Stimulated activated CD8-positive, alpha-beta memory T cell treated with anti-CD3 and anti-CD28 coated beads, Interleukin-4, amount 100 ng/mL, for 4 hours (primary cell): Measurements from ENCODE around the gene CEP72.
"Not testable (repeated sequence)": the region's sequence is repeated elsewhere in the genome, so short reads cannot be mapped to it uniquely, and the experiment has no call there.

Experiments
- DNase-seq, 2 donors: peaks; one replicate each; pipeline ENCODE4 v3.0.0-alpha.2; 2020; ENCODE audit warnings: low read depth in 2 of 2, low spot score in 1 of 2

Gene CEP72

DNA sequence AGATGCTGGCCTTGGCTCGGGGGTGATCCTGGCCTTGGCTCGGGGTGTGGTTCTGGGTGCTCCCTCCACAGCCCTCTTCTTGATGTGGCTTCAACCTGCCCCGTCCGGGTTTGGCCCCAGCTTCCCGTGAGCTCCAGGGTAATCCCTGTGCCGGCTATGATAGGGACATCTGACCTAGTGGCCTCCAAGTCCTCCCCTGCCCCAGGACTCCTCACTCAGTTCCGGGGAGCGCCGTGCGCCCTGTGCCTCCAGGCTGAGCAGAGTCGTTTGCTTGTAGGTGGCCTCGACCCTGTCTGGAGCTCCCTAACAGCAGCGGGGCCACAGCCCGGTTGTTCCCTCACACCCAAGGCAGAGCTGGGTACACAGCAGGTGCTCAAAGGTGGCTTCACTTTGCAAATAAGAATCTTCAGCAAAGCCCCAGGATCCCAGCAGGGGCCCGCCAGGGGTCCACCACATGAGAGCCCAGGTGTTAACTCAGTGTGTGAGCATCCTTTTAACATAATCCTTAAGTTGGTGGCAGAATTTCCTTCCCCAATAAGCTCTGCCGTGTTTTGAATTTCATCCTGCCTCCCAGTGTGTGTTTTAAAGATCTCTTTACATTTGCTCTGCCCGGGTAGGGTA lies 32.3 kb upstream of the CEP72 start:
- no peak for DNase-seq

DNA sequence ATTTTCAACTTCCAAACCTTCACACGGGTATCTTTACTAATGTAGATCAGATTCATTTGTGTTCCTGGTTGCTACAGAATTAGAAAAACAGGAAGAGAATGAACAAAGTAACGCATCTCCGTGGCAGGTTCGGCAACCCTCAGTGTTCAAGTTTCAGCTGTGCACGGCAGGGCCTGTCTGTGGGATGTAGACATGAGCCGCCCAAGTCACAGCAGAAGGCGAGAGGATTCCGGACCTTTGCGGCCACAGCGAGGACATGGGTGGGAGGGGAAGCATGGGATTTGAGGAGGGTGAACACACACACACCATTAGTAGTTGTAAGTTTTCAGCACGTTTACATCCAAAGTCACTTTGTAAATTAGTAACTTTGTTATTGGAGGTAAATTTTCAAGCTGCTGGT lies 31.7 kb upstream of the CEP72 start:
- DNase-seq, result no peak

DNA sequence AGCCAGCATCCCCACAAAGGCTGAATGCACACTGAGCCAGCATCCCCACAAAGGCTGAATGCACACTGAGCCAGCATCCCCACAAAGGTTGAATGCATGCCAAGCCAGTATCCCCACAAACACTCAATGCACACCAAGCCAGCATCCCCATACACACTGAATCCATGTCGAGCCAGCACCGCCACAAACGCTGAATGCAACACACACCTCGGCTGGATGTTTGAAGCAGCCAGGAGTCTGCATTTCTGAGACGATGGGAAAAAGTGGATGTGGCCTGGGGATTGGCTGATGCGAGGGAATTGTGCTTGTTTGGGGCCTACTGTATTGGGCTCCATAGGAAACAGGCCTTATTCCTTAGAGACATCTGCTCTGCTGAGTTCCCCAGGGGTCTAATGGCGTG lies 30.9 kb upstream of the CEP72 start:
- DNase-seq, result no peak

DNA sequence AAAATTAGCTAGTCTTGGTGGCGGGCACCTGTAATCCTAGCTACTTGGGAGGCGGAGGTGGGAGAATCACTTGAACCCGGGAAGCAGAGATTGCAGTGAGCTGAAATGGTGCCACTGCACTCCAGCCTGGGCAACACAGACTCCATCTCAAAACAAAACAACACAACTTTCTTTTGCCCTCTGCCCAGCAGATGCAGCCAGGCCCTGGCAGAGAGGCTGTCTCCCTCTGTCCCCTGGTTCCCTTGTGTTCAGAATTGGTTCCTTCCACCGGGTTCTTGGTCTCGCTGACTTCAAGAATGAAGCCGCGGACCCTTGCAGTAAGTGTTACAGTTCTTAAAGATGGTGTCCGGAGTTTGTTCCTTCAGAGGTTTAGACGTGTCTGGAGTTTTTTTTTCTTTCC lies 30.2 kb upstream of the CEP72 start:
- DNase-seq, result no peak

DNA sequence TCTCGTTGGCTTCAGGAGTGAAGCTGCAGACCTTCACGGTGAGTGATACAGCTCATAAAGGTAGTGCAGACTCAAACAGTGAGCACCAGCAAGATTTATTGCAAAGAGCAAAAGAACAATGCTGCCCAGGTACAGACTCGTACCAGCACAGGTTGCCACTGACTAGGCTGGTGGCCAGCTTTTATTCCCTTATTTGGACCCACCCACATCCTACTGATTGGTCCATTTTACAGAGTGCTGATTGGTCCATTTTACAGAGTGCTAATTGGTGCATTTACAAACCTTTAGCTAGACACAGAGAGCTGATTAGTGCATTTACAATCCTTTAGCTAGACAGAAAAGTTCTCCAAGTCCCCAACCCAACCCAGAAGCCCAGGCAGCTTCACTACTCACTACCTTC lies 29.7 kb upstream of the CEP72 start:
- not testable (repeated sequence) for DNase-seq

DNA sequence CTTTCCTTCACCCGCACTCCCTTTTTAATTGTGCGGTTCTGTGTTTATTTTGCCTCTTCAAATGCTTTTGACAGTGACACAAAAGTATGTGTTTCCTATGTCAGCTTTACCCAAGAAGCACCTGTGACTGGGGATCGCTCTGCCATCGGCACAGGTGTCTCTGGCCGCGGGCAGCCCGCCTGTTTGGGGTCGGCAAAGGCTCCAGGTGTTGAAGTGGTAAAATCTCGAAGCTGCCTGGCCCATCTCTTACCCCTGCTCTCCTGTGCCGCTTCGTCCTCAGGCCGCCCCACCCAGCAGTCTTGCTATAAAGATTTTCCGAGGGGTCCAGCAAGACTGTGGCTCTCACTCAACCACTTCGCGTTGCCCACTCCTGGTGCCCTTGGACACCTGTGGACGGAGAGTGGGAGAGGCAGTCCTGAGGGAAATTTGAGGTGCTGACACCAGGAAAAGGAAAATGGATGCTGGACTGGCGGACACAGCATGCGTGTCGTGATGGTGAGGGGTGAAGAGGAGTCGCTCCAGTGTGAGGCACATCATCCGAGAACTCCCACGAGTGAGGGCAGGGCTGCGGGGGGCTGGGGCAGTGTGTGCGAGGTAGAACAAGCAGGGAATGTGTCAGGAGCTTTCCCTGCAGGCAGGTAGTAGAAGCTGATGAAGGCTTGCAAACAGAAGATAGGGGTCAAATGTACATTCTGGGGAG lies 29.1 kb upstream of the CEP72 start:
- DNase-seq, result no peak

DNA sequence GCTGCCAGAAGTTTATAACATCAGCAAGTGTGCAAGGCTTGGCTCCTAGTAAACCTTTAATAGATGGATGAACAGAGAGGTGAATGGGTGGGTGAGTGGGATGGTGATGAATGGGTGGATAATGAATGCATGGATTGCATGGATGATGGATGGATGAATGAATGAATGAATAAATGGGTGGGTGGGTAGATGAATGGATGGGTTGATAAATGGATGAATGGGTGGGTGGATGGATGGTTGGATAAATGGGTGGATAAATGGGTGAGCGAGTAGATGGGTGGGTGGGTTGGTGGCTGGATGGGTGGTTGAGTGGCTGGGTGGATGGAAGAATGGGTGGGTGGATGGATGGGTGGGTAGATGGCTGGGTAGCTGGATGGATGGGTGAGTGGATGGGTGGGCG lies 28.5 kb upstream of the CEP72 start:
- DNase-seq, result no peak

DNA sequence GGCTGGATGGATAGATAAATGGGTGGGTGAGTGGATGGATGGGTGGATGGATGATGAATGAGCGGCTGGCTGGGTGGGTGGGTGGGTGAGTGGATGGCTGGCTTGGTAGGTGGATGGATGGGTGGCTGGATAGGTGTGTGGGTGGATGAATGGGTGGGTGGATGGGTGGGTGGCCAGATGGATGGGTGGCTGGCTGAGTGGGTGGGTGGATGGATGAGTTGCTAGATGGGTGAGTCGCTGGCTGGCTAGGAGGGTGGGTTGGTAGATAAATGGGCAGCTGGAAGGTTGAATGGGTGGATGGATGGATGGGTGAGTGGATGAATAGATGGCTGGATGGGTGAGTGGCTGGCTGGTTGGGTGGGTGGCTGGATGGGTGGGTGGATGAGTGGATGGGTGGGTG lies 27.9 kb upstream of the CEP72 start:
- DNase-seq, result no peak

DNA sequence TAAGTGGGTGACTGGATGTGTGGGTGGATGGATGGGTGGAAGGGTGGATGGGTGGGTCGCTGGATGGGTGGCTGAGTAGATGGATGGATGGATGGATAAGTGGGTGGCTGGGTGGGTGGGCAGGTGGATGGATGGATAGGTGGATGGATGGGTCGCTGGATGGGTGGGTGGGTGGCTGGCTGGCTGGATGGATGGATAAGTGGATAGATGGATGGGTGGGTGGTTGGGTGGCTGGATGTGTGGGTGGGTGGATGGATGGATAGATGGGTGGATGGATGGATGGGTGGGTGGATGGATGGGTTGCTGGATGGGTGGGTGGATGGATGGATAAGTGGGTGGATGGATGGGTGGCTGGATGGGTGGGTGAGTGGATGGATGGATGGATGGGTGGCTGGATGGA lies 27.3 kb upstream of the CEP72 start:
- no peak for DNase-seq

DNA sequence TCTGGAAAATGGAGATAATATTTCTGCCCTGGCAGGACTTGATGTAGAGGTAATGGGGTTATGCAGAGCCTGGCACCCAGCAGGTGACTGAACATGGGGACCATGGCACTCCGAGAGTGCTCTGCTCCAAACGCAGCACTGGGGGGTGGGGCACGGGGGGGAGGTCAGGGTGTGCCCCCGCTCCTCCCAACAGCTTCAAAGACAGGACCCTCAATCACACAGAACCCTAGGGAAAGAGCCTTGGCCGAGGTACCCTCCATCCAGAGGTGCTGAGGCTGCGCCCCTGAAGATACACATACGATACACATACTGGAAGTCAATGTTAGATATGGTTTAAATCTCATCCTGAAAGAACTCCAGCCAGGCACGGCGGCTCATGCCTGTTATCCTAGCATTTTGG lies 26.6 kb upstream of the CEP72 start:
- DNase-seq, result no peak

DNA sequence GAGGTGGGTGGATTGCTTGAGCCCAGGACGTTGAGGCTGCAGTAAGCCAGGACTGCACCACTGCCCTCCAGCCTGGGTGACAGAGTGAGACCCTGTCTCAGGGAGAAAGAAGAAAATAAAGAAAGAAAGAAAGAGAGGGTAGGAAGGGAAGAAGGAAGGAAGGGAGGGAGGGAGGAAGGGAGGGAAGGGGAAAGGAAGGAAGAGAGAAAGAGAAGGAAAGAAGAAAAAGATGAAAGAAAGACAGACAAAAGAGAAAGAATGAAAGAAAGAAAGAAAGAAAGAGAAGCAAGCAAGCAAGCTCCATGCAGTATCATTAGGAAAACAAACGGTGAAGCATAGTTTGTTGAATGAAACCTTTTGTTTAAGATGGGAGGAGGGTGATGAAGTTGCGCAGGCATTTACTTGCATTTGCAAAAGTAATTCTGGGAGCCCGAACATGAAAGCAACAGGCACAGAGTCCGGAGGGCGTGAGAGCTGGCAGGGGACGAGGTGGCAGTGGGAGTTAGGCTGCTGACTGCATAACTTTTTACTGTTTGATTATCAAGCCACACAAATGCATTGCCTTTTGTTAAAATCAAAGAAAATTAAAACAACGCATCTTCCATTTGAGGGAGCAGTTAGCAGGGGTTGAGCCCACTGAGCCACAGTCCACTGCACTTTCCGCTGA lies 26.0 kb upstream of the CEP72 start:
- DNase-seq, result no peak

DNA sequence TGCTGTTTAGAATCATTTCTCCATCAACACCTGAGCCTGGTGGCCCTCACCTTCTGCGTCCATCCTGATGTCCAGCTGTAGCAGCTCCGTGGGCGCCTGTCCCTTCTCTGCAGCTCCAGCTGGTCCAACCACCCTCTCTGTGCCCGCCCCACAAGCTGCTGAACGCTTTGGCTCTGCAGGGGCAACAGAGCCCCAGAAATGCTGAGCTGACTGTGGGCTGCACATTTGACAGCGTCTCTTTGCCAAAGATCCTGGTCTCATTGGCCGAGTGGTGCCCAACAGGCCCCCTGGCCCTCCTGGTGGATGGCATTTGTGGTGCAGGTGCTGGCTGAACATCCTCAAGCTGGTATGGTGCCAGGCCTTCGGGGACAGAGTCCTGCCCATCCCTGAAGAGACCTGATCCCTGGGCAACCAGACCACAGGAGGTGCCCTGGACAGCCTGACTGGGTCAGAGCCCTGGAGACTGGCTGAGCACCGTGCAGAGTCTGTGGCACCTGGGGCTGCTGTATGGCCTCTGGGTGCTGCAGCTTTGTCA lies 25.3 kb upstream of the CEP72 start:
- DNase-seq, result no peak

DNA sequence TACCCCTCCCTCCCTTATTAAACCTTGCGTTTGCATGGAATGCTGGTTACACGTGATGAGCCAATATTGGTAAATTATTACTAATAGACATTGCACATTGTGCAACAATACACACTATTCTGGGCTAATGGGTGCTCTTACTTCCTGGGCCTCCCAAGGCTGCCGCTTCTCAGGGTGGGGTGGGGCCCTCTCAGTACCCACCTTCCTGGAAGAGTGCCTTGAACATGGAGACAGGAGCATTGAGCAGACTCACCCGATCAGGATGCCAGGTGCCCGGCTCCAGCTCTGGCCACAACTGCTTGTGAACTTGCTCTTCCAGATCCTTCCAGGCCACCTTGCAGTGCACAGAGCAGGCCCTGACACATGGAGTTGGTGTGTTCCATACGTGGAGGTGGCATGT lies 24.7 kb upstream of the CEP72 start:
- no peak for DNase-seq

DNA sequence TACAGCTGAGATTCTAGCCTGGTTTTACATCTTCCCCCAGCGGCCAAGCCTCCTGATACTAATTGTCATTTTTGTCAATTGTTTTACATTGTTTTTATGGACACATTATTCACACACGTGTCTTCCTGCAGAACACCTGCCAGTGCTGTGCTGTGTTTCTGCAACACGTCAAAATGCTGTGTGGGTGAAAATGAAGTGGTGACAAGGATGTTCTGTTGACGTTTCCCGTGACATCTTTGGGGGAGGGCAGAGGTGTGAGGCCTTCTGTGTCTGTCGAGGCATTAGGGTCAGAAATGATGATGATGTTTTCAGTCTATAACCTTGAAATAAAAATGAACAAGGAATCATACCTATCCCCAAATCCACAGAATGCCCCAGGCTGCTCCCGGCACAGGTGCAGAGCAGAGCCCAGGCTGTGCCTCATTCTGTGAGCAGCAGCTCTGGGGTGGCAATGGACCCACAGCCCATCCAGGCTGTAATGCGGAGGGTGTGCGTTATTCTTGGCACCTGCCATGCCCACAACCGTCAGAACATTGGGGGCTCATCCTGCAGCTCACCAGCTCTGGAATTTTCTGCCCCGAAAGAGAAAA lies 23.6 kb upstream of the CEP72 start:
- no peak for DNase-seq

DNA sequence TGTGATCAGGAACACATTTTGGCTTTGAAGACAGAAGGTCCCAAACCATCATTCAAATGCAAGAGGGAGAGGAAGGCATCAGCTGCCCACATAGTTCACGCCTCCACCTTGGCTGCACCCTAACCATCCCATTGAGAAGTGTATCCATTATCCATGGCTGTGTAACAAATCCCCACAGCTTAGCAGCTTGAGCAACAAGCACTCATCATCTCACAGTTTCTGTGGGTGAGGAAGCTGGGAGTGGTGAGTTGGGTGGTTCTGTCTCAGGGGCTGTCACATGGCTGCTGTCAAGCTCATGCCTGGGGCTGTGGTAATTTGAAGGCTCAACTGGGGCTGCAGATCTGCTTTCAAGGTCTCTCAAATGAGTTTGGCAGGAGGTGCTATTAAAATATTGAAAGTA lies 23.0 kb upstream of the CEP72 start:
- DNase-seq, result no peak

DNA sequence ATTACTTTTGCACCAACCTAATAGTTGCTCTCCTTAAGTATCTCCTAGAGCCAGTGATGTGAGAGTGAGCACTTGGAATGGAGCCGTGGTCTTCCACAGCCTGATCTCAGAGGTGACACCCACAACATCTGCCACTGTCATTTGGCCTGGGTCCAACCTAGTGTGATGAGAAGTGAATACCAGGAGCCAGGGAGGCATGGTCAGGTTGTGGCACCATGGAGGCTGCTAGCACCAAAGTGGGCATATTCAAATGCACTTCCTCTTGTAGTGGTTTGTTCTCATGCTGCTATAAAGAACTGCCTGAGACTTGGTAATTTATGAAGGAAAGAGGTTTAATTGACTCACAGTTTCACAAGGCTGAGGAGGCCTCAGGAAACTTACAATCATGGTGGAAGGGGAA lies 22.6 kb upstream of the CEP72 start:
- DNase-seq, result no peak

DNA sequence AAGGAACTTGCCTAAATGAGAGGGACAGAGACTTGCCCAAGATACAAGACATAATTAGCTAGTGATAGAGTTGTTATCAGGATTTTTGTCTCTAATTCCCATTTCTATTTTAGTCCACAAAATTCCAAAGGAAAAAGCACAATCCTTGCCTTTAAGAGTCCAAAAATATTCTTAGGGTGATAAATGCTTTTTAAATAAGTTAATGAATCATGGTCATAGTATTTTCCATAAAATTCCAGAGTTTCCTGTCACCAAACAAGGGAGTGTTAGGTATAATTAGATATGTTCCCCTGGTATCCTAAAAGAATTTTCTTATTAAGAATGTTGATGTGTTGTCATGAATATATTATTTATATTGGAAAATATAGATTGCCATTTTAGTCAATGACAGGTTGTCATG lies 21.8 kb upstream of the CEP72 start:
- no peak for DNase-seq

DNA sequence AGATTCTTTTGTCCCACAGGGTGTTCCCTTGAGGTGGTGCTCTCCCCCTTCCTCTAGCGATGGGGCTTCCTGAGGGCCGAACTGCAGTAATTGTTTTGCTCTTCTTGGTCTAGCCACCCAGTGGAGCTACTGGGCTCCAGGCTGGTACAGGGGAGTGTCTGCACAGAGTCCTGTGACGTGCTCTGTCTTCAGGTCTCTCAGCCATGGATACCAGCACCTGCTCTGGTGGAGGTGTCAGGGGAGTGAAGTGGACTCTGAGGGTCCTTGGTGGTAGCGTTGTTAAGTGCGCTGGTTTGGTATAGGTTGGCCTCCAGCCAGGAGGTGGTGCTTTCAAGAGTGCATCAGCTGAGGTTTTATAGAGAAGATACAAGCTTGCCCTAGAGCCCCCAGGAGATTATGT lies 20.4 kb upstream of the CEP72 start:
- DNase-seq, result no peak

DNA sequence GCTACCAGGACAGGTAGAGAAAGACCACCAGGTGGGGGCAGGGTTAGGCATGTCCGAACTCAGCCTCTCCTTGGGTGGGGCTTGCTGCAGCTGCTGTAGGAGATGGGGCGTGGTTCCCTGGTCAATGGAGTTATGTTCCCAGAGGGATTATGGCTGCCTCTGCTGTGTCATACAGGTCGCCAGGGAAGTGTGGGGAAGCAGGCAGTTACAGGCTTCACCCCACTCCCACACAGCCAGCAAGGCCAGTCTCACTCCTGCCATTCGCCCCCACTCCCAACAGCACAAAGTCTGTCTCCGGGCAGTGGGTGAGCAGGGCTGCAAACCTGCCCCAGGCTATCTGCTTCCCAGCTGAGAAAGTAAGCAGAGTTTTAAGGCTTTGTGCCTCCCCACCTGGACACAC lies 20.0 kb upstream of the CEP72 start:
- DNase-seq, result no peak

DNA sequence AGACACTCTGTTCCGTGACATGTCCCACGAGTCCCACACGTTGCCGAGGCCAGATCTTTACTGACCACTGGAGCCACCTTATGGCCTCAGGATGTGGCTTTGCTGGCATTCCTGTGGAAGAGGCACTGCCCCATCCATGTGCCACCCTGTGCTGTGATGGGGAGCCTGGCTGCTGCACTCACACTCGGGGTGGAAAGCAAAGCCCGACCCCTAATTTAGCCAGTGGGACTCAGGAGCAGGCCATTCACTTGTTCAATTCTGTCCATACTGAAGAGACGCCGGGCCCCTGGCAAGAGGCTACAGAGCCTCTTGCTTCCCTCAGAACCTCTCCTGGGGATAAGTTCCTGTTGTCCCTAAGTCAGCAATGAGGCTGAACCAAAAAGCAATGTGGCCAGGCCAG lies 18.6 kb upstream of the CEP72 start:
- no peak for DNase-seq

DNA sequence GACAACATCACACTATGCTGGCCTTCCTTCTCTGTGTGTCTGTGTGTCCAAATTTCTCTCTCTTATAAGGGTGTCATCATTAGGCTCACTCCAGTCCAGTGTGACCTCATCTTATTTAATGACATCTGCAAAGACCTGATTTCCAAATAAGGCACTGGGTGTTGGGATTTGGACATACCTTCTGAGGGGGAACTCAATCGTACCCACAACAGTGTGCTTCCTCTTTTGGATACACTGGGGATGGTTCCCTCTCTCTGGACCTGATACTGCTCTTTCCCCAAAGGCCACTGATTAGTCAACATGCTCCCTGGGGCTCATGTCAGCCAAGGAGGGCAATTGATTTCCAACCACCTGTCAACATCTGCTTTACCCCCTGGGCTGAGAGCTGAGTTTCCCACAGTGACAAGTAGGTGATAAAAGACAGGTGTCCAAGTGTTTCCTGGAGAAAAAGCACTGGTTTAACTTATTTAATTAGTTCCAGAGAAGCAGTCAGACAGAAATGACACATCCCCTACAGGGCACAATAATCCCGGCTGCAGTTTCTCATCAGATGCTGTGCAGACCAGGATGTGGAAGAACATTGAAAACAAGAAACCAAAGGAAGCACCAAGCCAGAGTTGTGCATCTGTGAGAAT lies 17.8 kb upstream of the CEP72 start:
- DNase-seq, result no peak
